HepG2 (cell line): Measurements from ENCODE around the gene SERPINF2. TPM values are rescaled to one million over a fixed set of nuclear protein-coding genes. Genes with fewer than 3 reads are reported as not detected.

Experiments
- ARNT ChIP-seq: fragments of 450-650 bp; IDR thresholded peaks from 2 replicates; pipeline ENCODE4 v1.6.1; 2017
- BATF2 ChIP-seq: sonication (generic); formaldehyde crosslinking; IDR thresholded peaks from 2 replicates; pipeline ENCODE4 v1.8.0; 2022; ENCODE audit warnings: mild to moderate bottlenecking, missing genetic modification reagents, moderate library complexity
- DR1 ChIP-seq: sonication (generic); formaldehyde crosslinking; IDR thresholded peaks from 2 replicates; pipeline ENCODE4 v1.8.0; 2021; ENCODE audit warnings: mild to moderate bottlenecking, missing genetic modification reagents, inconsistent platforms
- FOXO4 ChIP-seq: sonication (generic); formaldehyde crosslinking; conservative IDR thresholded peaks from 2 replicates; pipeline ENCODE4 v1.8.1; 2023; ENCODE audit warnings: missing genetic modification reagents
- HDAC2 ChIP-seq: sonication (generic); formaldehyde crosslinking; IDR thresholded peaks from 2 replicates; pipeline ENCODE4 v1.4.0; 2020; ENCODE audit warnings: missing genetic modification reagents
- HMGXB3 ChIP-seq: sonication (generic); formaldehyde crosslinking; IDR thresholded peaks from 2 replicates; pipeline ENCODE4 v1.4.0; 2020; ENCODE audit warnings: missing genetic modification reagents, borderline replicate concordance
- HNF1B ChIP-seq: sonication (generic); formaldehyde crosslinking; IDR thresholded peaks from 2 replicates; pipeline ENCODE4 v1.5.1; 2020; ENCODE audit warnings: mild to moderate bottlenecking, moderate library complexity, missing genetic modification reagents
- HOXA5 ChIP-seq: sonication (generic); formaldehyde crosslinking; IDR thresholded peaks from 2 replicates; pipeline ENCODE4 v1.4.0; 2020; ENCODE audit warnings: missing genetic modification reagents
- KLF12 ChIP-seq: sonication (generic); formaldehyde crosslinking; IDR thresholded peaks from 2 replicates; pipeline ENCODE4 v1.4.0; 2020; ENCODE audit warnings: missing genetic modification reagents, borderline replicate concordance
- NFATC3 ChIP-seq: sonication (generic); formaldehyde crosslinking; IDR thresholded peaks from 2 replicates; pipeline ENCODE4 v1.5.1; 2020; ENCODE audit warnings: mild to moderate bottlenecking, missing genetic modification reagents
- NRL ChIP-seq: sonication (generic); formaldehyde crosslinking; IDR thresholded peaks from 2 replicates; pipeline ENCODE4 v1.5.0; 2020; ENCODE audit warnings: missing genetic modification reagents, mild to moderate bottlenecking, moderate library complexity, borderline replicate concordance
- SKI ChIP-seq: fragments of 450-650 bp; IDR thresholded peaks from one replicate; pipeline ENCODE4 v1.6.1; 2018; ENCODE audit warnings: mild to moderate bottlenecking; ENCODE audit not compliant: partially characterized antibody
- SOX13 ChIP-seq, 3 experiments: fragments of 450-650 bp in 1 of 3; sonication (generic) in 1 of 3; formaldehyde crosslinking in 1 of 3; IDR thresholded peaks in 2 of 3; conservative IDR thresholded peaks in 1 of 3; 2 replicates each; pipeline versions ENCODE4 v1.5.0 to v1.6.1; 2016 to 2020; ENCODE audit warnings: antibody characterized with exemption in 1 of 3, mild to moderate bottlenecking in 1 of 3, missing compliant biosample characterization in 1 of 3, missing genetic modification reagents in 1 of 3, moderate library complexity in 1 of 3
- ZBTB14 ChIP-seq: sonication (generic); formaldehyde crosslinking; IDR thresholded peaks from 2 replicates; pipeline ENCODE4 v1.4.0; 2020; ENCODE audit warnings: missing genetic modification reagents
- ZFP41 ChIP-seq: sonication (generic); formaldehyde crosslinking; IDR thresholded peaks from 2 replicates; pipeline ENCODE4 v1.4.0; 2020; ENCODE audit warnings: mild to moderate bottlenecking, missing genetic modification reagents, borderline replicate concordance
- ZNF3 ChIP-seq: IDR thresholded peaks from 2 replicates; pipeline ENCODE4 v1.7.0; 2017; ENCODE audit warnings: inconsistent platforms
- ZNF33B ChIP-seq: sonication (generic); formaldehyde crosslinking; IDR thresholded peaks from 2 replicates; pipeline ENCODE4 v1.5.1; 2020; ENCODE audit warnings: mild to moderate bottlenecking, missing genetic modification reagents
- ZNF430 ChIP-seq: sonication (generic); formaldehyde crosslinking; IDR thresholded peaks from 2 replicates; pipeline ENCODE4 v1.9.0; 2021; ENCODE audit warnings: mild to moderate bottlenecking, missing genetic modification reagents
- ZNF740 ChIP-seq: sonication (generic); formaldehyde crosslinking; IDR thresholded peaks from 2 replicates; pipeline ENCODE4 v1.4.0; 2020; ENCODE audit warnings: missing genetic modification reagents
- polyA plus RNA-seq, 8 experiments: library from polyadenylated mRNA; depleted of rRNA in 3 of 8; stranded (reverse) in 7 of 8; unstranded in 1 of 8; fragments of >200 nt; fragmentation: Illumina TruSeq in 4 of 8; extraction: Trizol in 4 of 8; gene quantifications; 2 replicates each; pipeline versions ENCODE4 v1.2.1 to v1.2.3, GENCODE V29; 2011 to 2016; ENCODE audit warnings: low read depth in 4 of 8, missing spikeins in 1 of 8, mixed read lengths in 1 of 8; ENCODE audit not compliant: insufficient read depth in 1 of 8
- total RNA-seq, 5 experiments: library from RNA; depleted of rRNA; stranded (reverse); fragments of >200 nt; fragmentation: Illumina TruSeq; extraction: Trizol; gene quantifications; 2 replicates each; pipeline ENCODE4 v1.2.3, GENCODE V29; 2016; ENCODE audit warnings: low read depth in 1 of 5

The SERPINF2 gene
- total and polyA plus RNA-seq, 2 of the 13 experiments (the other 11 are each of a cell fraction or from before 2014, with no cell fraction given), result 309 to 548 TPM

- no peak for TF ChIP-seq ZBTB14 (CRISPR knock-in tag)
- TF ChIP-seq ZNF33B, result no peak
- peak; percentile 97 for TF ChIP-seq HNF1B
- TF ChIP-seq HMGXB3 (CRISPR knock-in tag), result peak; percentile 60; the same call in 1 of the 2 replicates
- TF ChIP-seq NFATC3 (CRISPR knock-in tag), result no peak
- no peak for TF ChIP-seq SOX13 (IDR thresholded peaks at IDR 0.05)
- peak in 1 of 2 experiments; percentile 67; a peak in 1 of 4 replicates for TF ChIP-seq SOX13 (CRISPR knock-in tag; conservative IDR thresholded peaks at IDR 0.05 in 1 of 2, IDR thresholded peaks at IDR 0.05 in 1 of 2)
- no peak for TF ChIP-seq BATF2 (CRISPR knock-in tag)
- TF ChIP-seq HDAC2 (CRISPR knock-in tag), result peak; percentile 60
- peak; percentile 32; the same call in 1 of the 2 replicates for TF ChIP-seq HOXA5
- TF ChIP-seq ZFP41, result no peak
- peak; percentile 79; the same call in 1 of the 2 replicates for TF ChIP-seq ZNF740 (CRISPR knock-in tag)
- TF ChIP-seq FOXO4, result 0 out of 2 replicates have a peak, but pooled peaks have one; percentile 70
- no peak for TF ChIP-seq ZNF3
- TF ChIP-seq ARNT, result no peak
- TF ChIP-seq DR1 (CRISPR knock-in tag), result no peak; the same call in 1 of the 2 replicates
- TF ChIP-seq NRL (CRISPR knock-in tag), result no peak
- 0 out of 2 replicates have a peak, but pooled peaks have one; percentile 5 for TF ChIP-seq ZNF430 (CRISPR knock-in tag)
- TF ChIP-seq KLF12 (CRISPR knock-in tag), result no peak
- peak; percentile 68 for TF ChIP-seq SKI
These were observed at the start of gene SERPINF2 (continued) for GRCh38 chr17:1742371-1743087.
